ENCODE measurements around the gene ZIC2.

ZIC2 gene

DNA sequence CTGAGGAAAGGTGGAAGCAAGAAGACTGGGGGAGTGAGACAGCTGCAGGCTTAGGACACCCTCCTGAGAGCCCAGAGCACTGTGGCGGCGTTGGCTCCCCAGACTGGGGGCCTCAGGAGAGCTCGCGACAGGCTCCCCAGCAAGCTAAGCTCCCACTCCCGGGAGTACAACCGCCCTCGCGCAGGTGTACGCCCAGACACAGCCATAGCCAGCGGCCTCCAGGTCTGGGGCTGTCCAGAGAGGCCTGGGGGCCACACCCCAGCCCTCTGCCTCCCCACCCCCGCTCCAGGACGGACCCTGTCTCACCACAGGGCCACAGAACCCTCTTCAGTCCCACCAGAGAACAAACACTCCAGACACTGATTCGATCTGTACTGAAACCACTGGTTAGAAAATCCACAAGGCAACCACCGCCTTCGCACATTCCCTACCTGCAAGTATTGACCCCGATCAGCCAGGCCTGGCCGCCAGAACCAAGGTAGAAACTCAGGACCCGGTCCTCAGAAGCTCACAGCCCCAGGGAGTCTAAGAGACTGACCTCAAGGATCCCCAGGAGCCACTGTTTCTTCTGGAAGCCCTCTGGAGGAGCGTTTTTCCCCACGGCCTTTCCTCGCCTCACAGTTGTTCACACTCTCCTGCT lies 26.4 kb upstream of the ZIC2 start:
- TF ChIP-seq, protein P1, sequence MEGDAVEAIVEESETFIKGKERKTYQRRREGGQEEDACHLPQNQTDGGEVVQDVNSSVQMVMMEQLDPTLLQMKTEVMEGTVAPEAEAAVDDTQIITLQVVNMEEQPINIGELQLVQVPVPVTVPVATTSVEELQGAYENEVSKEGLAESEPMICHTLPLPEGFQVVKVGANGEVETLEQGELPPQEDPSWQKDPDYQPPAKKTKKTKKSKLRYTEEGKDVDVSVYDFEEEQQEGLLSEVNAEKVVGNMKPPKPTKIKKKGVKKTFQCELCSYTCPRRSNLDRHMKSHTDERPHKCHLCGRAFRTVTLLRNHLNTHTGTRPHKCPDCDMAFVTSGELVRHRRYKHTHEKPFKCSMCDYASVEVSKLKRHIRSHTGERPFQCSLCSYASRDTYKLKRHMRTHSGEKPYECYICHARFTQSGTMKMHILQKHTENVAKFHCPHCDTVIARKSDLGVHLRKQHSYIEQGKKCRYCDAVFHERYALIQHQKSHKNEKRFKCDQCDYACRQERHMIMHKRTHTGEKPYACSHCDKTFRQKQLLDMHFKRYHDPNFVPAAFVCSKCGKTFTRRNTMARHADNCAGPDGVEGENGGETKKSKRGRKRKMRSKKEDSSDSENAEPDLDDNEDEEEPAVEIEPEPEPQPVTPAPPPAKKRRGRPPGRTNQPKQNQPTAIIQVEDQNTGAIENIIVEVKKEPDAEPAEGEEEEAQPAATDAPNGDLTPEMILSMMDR (conservative IDR thresholded peaks at IDR 0.05; ENCODE audit: low read length), result no peak
- no peak overlapping the region for H3K4me3 ChIP-seq (ENCODE audit: low read length)
- no peak for DNase-seq (ENCODE audit: low read depth)

- DNase-seq (ENCODE audit: low read depth), result peak; percentile 50
- peak overlapping the region; percentile 31 for H3K4me3 ChIP-seq (ENCODE audit: low read length)
- TF ChIP-seq, protein P1 (conservative IDR thresholded peaks at IDR 0.05; ENCODE audit: low read length), result no peak
Observed at GRCh38 chr13:99955747-99956472, 25.7 kb upstream of the ZIC2 start.

DNA sequence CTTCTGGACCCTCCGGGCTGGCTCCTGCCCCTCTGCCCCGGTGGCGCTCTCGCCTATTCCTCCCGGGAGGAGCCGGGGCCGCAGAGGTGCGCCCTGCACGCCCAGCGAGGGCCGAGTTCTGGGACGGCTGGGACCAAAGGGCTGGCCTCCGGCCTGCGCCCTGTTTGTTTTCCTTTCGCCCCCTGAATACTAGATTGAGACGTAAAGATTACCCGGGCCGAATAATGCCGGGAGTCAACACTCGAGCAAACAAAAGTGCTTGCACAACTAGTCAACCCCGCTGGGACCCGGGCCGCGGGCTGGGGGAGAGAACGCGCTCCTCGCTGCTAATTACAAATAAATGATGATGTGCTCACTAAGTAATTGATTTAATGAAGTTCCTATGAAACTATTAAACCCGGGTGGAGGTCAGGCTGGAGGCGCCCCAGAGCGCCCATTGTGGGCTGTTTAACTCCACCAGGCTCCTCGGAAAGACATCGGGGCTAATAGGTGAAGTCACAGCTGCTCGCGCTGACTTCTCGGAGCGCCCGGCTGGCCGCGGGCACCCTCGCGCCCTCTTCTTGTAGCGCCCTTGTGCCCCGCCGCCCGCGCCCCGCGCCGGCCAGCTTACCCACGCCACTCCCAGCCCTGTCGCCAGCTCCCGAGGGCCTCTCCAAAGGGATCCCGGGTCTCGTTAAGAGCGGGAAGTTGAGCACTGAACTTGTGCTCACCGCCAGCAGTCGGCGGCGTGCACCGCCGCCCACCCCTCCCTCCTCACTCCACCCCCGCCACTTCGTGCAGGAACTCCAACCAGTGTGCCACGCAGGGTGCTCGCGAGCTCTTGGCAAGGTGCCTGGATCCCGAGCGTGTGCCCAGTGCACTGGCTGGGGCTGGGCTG lies 24.9 kb upstream of the ZIC2 start:
- DNase-seq (ENCODE audit: low read depth), result no peak
- H3K4me3 ChIP-seq (ENCODE audit: low read length), result no peak overlapping the region; the same call in 1 of the 2 replicates

DNA sequence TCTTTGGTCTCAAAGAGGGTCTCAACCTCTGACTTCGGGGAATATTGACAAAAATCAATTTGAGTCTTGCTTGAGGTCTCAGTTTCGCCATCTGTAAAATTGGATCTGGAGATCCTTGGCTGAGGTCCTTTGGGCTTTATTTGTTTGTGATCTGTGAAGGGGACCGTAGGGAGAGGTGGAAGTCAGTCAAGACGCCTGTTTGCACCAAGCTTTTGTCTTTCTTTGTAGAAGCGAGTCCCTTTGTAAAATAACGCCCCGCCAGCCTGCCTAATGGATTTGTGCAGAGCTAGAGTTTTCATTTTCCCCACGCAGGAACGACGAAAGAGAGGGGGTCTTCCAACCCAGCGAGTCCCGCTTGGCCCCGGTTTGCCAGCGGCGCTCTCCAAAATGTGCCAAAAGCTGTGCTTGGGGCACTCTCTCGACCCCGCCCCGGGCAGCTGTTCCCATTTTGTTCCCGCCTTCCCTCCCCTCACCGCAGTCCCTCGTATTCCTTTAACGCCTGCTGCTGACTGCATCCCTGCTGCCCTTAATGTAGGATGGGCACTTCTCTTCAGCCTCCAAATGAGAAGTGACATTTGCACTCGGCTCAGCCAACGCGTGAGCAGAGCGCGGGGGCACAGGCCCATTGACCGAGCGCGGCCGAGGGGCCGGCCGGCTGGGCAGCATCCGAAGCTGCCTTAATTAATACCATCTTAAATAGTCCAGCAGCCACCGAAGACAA lies 23.0 kb upstream of the ZIC2 start:
- TF ChIP-seq, protein P1 (conservative IDR thresholded peaks at IDR 0.05; ENCODE audit: low read length), result no peak
- no peak for DNase-seq (ENCODE audit: low read depth)
- no peak overlapping the region for H3K4me3 ChIP-seq (ENCODE audit: low read length)

More for the DNA sequence above, 24.9 kb upstream of the ZIC2 start:
- TF ChIP-seq, protein P1 (conservative IDR thresholded peaks at IDR 0.05; ENCODE audit: low read length), result no peak

- H3K4me3 ChIP-seq (ENCODE audit: low read length), result no peak overlapping the region
- no peak for DNase-seq (ENCODE audit: low read depth)
- TF ChIP-seq, protein P1 (conservative IDR thresholded peaks at IDR 0.05; ENCODE audit: low read length), result no peak
Observed at GRCh38 chr13:99959127-99959539, 22.5 kb upstream of the ZIC2 start.

DNA sequence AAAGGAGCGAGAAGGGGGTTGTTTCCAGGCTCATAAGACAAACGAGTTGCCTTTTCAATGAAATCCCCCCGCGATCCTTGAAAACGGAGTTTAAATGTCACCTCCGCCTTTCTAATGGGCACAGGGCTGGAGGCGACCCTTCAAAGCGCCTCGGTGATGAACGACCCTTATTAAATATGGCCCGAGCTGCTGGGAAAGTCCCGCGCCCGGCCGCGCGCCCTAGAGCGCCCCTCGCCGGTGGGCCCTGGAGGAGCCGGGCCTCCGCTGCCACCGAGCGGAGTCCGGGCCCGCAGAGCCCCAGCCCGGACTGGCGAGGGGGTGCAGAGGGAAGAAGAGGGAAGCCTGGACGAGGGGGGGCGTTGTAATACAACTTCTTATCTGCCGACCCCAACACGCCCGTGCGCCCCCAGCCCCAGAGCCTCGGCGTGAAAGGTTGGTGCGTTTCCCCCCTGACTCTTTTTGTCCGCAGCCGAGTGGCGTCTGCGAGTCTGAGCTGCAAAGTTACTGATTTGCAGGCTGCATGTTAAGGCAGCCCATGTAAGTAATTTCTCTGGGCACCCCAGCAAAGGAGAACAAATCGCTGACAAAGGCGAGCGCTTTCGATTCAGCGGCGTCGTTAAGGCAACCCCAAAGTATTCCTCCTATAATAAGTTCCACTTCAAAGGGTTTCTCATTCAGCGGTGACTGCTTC lies 21.9 kb upstream of the ZIC2 start:
- DNase-seq (ENCODE audit: low read depth), result no peak
- TF ChIP-seq, protein P1 (conservative IDR thresholded peaks at IDR 0.05; ENCODE audit: low read length), result no peak
- H3K4me3 ChIP-seq (ENCODE audit: low read length), result no peak overlapping the region; the same call in none of the 2 replicates

Measured in AG10803 (cell line).